Epithelial cell of esophagus (primary cell): Measurements from ENCODE around the gene FOSB.

ENCODE experiments used
- DNase-seq: peaks from one replicate; pipeline ENCODE4 v3.0.0; 2010; ENCODE audit warnings: low read depth
- H3K4me3 ChIP-seq: 2 replicates; pipeline ENCODE4 v1.5.1; 2011; ENCODE audit warnings: mild to moderate bottlenecking, low read length, control low read depth
- TF ChIP-seq, protein P1 (sequence below): IDR thresholded peaks from 2 replicates; pipeline ENCODE4 v1.5.1; 2011; ENCODE audit warnings: low read depth, mild to moderate bottlenecking, low read length, control low read depth, inconsistent platforms; ENCODE audit not compliant: insufficient read depth; ENCODE audit errors: missing control alignments

The FOSB gene

DNA sequence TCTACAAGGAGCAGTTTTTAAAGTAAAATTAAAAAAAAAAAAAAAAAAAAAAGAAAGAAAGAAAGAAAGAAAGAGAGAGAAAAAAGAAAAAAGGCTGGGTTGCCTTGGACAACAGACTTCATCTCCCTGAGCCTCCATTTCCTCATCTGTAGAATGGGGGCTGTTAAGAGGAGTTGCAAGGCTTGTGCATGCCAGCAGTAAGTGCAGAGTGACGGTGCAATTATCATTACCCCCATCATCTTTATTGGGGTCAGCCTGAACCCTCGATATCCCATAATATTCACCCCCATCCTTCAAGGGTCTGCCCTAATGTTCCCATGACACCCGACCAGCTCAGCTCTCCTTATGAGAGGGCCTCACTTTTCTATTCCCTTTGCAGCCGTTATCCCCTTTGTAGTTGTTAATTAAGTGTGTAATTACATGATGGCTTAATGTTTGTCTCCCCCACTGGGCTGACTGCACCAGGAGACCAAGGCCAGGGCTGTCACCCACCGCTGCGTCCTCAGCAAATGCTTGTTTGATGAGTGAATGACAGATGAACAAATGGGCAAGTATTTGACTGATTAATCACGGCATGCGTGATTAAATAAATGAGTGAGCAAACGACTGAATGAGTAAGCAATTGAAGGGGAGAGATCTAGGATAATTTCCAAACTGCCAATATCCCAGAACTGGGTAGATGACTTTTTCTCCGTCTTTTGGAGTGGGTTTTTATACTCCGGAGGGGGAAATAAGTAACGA, 10.1 kb downstream of the FOSB start:
- H3K4me3 ChIP-seq = peak overlapping the region; percentile 73
- peak; percentile 90 for DNase-seq
- TF ChIP-seq, protein P1, sequence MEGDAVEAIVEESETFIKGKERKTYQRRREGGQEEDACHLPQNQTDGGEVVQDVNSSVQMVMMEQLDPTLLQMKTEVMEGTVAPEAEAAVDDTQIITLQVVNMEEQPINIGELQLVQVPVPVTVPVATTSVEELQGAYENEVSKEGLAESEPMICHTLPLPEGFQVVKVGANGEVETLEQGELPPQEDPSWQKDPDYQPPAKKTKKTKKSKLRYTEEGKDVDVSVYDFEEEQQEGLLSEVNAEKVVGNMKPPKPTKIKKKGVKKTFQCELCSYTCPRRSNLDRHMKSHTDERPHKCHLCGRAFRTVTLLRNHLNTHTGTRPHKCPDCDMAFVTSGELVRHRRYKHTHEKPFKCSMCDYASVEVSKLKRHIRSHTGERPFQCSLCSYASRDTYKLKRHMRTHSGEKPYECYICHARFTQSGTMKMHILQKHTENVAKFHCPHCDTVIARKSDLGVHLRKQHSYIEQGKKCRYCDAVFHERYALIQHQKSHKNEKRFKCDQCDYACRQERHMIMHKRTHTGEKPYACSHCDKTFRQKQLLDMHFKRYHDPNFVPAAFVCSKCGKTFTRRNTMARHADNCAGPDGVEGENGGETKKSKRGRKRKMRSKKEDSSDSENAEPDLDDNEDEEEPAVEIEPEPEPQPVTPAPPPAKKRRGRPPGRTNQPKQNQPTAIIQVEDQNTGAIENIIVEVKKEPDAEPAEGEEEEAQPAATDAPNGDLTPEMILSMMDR = no peak

DNA sequence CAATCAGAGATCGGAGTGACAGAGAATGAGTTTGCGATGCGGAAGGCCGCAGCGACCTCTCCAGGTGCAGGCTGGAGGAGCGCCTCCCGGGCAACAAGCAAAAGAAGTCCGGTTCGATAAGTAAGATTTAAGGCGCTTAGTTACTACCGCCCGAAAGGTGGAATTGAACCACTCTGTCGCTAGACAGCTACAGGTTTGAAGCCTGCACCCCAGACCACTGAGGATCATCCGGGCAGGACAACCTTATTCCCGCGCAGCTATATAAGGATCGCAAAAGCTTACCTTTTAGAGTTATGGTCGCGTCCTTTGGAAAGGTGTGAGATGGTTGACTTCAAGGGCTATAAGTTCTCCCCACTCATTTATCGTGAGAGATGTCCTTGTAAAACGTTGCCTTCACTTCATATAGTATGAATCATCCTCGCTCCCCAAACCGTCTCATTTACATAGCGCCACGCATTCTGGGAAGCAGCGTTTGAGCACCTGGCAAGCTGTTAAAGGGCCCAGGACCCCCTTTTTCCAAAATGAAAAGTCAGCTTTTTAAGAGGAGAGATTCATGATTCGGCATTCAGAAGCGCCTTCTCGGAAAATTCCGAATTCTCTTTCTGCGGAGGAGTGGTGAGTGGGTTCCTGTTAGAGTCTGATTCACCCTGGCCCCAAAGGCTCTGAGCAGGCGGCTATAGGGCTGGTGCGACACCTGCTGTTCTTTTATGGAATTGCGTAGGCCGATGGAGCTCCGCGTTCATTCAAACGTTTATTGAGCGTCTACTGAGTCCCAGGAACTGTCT, 10.8 kb downstream of the FOSB start:
- peak; percentile 86 for DNase-seq
- TF ChIP-seq, protein P1 = peak; percentile 98
- peak overlapping the region; percentile 73 for H3K4me3 ChIP-seq

DNA sequence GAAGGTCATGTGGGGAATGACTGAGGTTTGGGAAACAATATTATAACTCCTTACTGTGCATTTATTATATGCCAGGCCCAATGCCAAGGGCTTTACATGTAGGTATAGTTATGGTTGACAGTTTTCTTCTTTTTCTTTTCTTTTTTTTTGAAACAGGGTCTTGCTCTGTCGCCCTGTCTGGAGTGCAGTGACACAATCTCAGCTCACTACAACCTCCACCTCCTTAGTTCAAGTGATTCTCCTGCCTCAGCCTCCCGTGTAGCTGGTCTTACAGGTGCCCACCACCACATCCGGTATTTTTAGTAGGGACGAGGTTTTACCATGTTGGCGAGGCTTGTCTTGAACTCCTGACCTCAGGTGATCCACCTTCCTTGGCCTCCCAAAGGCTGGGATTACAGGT, 15.2 kb downstream of the FOSB start:
- no peak overlapping the region for H3K4me3 ChIP-seq
- TF ChIP-seq, protein P1 = no peak
- DNase-seq = no peak

DNA sequence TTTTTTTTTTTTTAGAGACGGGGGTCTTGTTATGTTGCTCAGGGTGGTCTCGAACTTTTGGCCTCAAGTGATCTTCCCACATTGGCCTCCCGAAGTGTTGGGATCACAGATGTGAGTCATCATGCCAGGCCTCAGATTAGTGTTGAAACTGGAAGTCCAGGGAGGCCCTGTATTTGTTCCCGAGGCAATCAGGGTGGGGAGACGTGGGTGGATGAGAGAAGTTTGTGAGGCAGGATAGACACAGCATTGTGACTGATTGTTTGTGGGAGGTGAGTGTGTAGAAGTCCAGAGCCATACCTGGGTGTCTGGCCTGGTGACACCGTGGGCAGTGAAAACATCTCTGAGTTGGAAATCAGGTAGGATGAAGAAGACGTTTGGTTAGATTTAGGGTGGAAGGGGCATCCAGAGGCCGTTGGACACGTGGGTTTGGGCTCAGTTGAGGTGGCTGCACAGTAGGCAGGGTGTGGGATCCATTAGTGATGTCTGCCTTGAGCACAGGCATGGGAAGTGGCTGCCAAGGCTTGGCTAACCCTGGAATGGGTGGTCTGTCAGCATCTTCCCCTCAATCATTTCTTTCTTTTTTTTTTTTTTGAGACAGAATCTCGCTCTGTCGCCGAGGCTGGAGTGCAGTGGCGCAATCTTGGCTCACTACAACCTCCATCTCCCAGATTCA, 16.6 kb downstream of the FOSB start:
- H3K4me3 ChIP-seq = no peak overlapping the region
- peak; percentile 88 for DNase-seq
- TF ChIP-seq, protein P1 = no peak

DNA sequence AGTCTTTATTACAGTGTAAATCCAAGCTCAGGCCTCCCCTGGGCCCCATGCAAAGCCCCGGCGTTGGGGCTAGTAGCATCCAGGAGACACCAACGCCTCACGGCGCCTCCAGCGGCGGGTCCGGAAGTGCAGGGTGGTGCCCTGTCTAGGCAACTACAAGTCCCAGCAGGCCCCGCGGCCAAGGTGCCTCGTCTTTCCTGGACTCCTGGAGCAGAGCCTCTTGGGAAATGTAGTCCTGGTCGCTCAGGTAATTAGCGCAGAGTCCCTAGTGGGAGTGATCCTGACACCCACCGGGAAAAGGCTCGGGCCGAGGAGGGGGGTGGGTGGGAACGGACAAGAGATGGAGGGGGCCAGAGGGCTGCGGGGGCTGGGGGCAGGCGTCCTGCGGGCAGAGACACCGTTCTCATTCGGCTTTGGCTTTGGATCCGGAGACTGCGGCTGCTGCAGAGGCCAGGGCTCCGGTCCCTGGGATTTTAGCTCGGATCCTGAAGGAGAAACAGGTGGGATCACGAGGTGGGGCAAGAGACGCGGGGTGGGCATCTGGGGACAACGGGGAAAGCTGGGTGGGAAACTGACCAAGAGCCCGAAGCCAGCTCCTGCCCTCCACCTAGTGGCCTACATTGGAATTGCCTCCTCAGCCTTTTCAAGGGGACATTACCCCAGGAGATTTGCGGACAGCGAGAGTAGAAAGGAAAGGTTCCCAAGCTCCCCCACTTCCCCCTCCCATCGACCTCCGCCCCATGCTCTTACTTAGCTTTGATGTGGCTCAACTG, 17.7 kb downstream of the FOSB start:
- peak; percentile 96 for DNase-seq
- peak overlapping the region; percentile 78 for H3K4me3 ChIP-seq
- TF ChIP-seq, protein P1 = peak; percentile 96

DNA sequence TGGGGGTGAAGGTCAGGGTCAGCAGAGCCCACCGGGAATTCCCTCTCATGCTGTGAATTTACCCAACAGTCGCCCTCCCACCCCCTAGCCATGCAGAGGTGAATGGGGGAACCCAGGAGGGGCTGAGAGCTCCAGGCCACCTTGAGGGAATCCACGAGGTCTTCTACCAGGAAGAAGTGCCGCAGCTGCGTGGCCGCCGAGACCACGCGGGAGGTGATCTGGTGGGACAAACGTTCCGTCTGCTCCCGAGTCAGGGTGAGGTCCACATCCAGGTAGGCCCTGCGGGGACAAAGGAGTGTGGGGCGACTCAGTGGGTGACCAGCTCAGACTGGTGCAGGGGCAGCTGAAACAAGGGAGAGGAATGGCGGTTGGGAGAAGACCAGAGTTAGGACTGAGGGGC, 20.9 kb downstream of the FOSB start:
- DNase-seq = no peak
- no peak overlapping the region for H3K4me3 ChIP-seq
- TF ChIP-seq, protein P1 = no peak
